ENCODE measurements around the gene MAP4. TPM values are rescaled to one million over a fixed set of nuclear protein-coding genes. Genes with fewer than 3 reads are reported as not detected.
A peak's percentile ranks its signal among the peaks of the same experiment; 100 is the strongest.

The MAP4 gene
- total and polyA plus RNA-seq, 2 donors (not counting 1 experiment from before 2014, with no cell fraction given) = 152 to 243 TPM

GRCh38 chr3:48058091-48058490 lies 41.9 kb upstream of the MAP4 start:
- Histone ChIP-seq H3K36me3 (ENCODE audit: control insufficient read depth, insufficient read depth, low read length) (no peaks in the 10 kb centered on the region), H3K4me2 (ENCODE audit: extremely low read depth, insufficient read depth, low read length) (no peak overlapping the region), H3K4me1 (ENCODE audit: control insufficient read depth, extremely low read depth, insufficient read depth, low read length) (no peaks in the 10 kb centered on the region), H3K9ac (ENCODE audit: insufficient read depth, low read length) (no peak overlapping the region), H4K20me1 (ENCODE audit: control insufficient read depth, extremely low read depth, insufficient read depth, low read length) (no peaks in the 10 kb centered on the region), H2AFZ (ENCODE audit: low read length) (no peak overlapping the region), H3K27me3 (ENCODE audit: control insufficient read depth, insufficient read depth, low read length) (no peaks in the 10 kb centered on the region), H3K4me3 (replicated peaks in 1 of 4; ENCODE audit: control extremely low read depth in 1 of 4, insufficient read depth in 1 of 4, low read depth in 3 of 4, low read length in 4 of 4) (no peak overlapping the region), H3K9me3 (ENCODE audit: control insufficient read depth, insufficient read depth, low read depth, low read length) (no peaks in the 10 kb centered on the region), H3K27ac (ENCODE audit: insufficient read depth, low read length) (no peak overlapping the region), H3K79me2 (ENCODE audit: control insufficient read depth, insufficient read depth, low read length) (peaks cover 62% of the 10 kb centered on the region)
- TF ChIP-seq CTCF (conservative IDR thresholded peaks at IDR 0.05 in 1 of 2, IDR thresholded peaks at IDR 0.05 in 1 of 2; ENCODE audit: low read depth in 1 of 2, low read length in 2 of 2) (no peak), EZH2 (IDR thresholded peaks at IDR 0.05; ENCODE audit: low read length, missing control alignments) (no peak)
- DNase-seq (ENCODE audit: low read depth in 2 of 2) = peak; percentile 22 to 39

GRCh38 chr3:48057521-48057920 lies 41.3 kb upstream of the MAP4 start:
- H3K9me3 ChIP-seq (ENCODE audit: control insufficient read depth, insufficient read depth, low read depth, low read length) = no peaks in the 10 kb centered on the region
- TF ChIP-seq CTCF (conservative IDR thresholded peaks at IDR 0.05 in 1 of 2, IDR thresholded peaks at IDR 0.05 in 1 of 2; ENCODE audit: low read depth in 1 of 2, low read length in 2 of 2) = no peak
- TF ChIP-seq EZH2 (IDR thresholded peaks at IDR 0.05; ENCODE audit: low read length, missing control alignments) = no peak
- no peaks in the 10 kb centered on the region for H4K20me1 ChIP-seq (ENCODE audit: control insufficient read depth, extremely low read depth, insufficient read depth, low read length)
- H3K27me3 ChIP-seq (ENCODE audit: control insufficient read depth, insufficient read depth, low read length) = no peaks in the 10 kb centered on the region
- peaks cover 63% of the 10 kb centered on the region for H3K79me2 ChIP-seq (ENCODE audit: control insufficient read depth, insufficient read depth, low read length)
- DNase-seq (ENCODE audit: low read depth in 2 of 2) = no peak
- no peak overlapping the region for H3K4me2 ChIP-seq (ENCODE audit: extremely low read depth, insufficient read depth, low read length)
- no peak overlapping the region for H3K4me3 ChIP-seq (replicated peaks in 1 of 4; ENCODE audit: control extremely low read depth in 1 of 4, insufficient read depth in 1 of 4, low read depth in 3 of 4, low read length in 4 of 4)
- no peaks in the 10 kb centered on the region for H3K36me3 ChIP-seq (ENCODE audit: control insufficient read depth, insufficient read depth, low read length)
- no peak overlapping the region for H2AFZ ChIP-seq (ENCODE audit: low read length)
- H3K9ac ChIP-seq (ENCODE audit: insufficient read depth, low read length) = no peak overlapping the region
- no peak overlapping the region for H3K27ac ChIP-seq (ENCODE audit: insufficient read depth, low read length)
- no peaks in the 10 kb centered on the region for H3K4me1 ChIP-seq (ENCODE audit: control insufficient read depth, extremely low read depth, insufficient read depth, low read length)

GRCh38 chr3:48047841-48048464 lies 31.7 kb upstream of the MAP4 start:
- Histone ChIP-seq H3K27ac (ENCODE audit: insufficient read depth, low read length) (peak overlapping the region; percentile 14), H3K27me3 (ENCODE audit: control insufficient read depth, insufficient read depth, low read length) (no peaks in the 10 kb centered on the region), H4K20me1 (ENCODE audit: control insufficient read depth, extremely low read depth, insufficient read depth, low read length) (no peaks in the 10 kb centered on the region)

More at GRCh38 chr3:48047841-48048464, 31.7 kb upstream of the MAP4 start:
- peak; percentile 21 to 73 for DNase-seq (ENCODE audit: low read depth in 2 of 2)
- H3K79me2 ChIP-seq (ENCODE audit: control insufficient read depth, insufficient read depth, low read length) = peaks cover 75% of the 10 kb centered on the region
- no peak overlapping the region for H2AFZ ChIP-seq (ENCODE audit: low read length)
- TF ChIP-seq EZH2 (IDR thresholded peaks at IDR 0.05; ENCODE audit: low read length, missing control alignments) = no peak
- no peak for TF ChIP-seq CTCF (conservative IDR thresholded peaks at IDR 0.05 in 1 of 2, IDR thresholded peaks at IDR 0.05 in 1 of 2; ENCODE audit: low read depth in 1 of 2, low read length in 2 of 2)
- H3K4me2 ChIP-seq (ENCODE audit: extremely low read depth, insufficient read depth, low read length) = no peak overlapping the region
- no peaks in the 10 kb centered on the region for H3K9me3 ChIP-seq (ENCODE audit: control insufficient read depth, insufficient read depth, low read depth, low read length)
- H3K36me3 ChIP-seq (ENCODE audit: control insufficient read depth, insufficient read depth, low read length) = peaks cover 4% of the 10 kb centered on the region
- peaks cover 2% of the 10 kb centered on the region for H3K4me1 ChIP-seq (ENCODE audit: control insufficient read depth, extremely low read depth, insufficient read depth, low read length)
- H3K9ac ChIP-seq (ENCODE audit: insufficient read depth, low read length) = no peak overlapping the region
- H3K4me3 ChIP-seq (replicated peaks in 1 of 4; ENCODE audit: control extremely low read depth in 1 of 4, insufficient read depth in 1 of 4, low read depth in 3 of 4, low read length in 4 of 4) = no peak overlapping the region

All from fibroblast of lung (primary cell).